Breast epithelium (tissue), 4 donors: ENCODE measurements around the gene NEDD4L. TPM values are rescaled to one million over a fixed set of nuclear protein-coding genes. Genes with fewer than 3 reads are reported as not detected.
A peak's percentile ranks its signal among the peaks of the same experiment; 100 is the strongest.

Experiments used
- DNase-seq, 2 donors: peaks; one replicate each; pipeline ENCODE4 v3.0.0-alpha.2; 2019; ENCODE audit warnings: low spot score in 2 of 2
- H3K27ac ChIP-seq, 2 donors: fragments of 200-600 bp; sonication (generic) in 1 of 2; one replicate each; pipeline ENCODE4 v1.5.1; 2016 to 2019; ENCODE audit warnings: mild to moderate bottlenecking in 1 of 2
- H3K27me3 ChIP-seq, 2 donors: fragments of 200-600 bp; sonication (generic) in 1 of 2; one replicate each; pipeline versions ENCODE4 v1.5.1 to v1.6.0; 2017 to 2019; ENCODE audit warnings: control low read depth in 1 of 2, mild to moderate bottlenecking in 1 of 2
- H3K36me3 ChIP-seq: fragments of 200-600 bp; one replicate; pipeline ENCODE4 v1.5.1; 2019
- H3K4me1 ChIP-seq, 2 donors: fragments of 200-600 bp; sonication (generic); one replicate each; pipeline ENCODE4 v1.5.1; 2016 to 2019; ENCODE audit warnings: control low read depth in 1 of 2
- H3K4me3 ChIP-seq, 3 donors: fragments of 200-600 bp; sonication (generic); 1 replicate in 2 of 3; 2 replicates in 1 of 3; pipeline ENCODE4 v1.5.1; 2016 to 2019; ENCODE audit warnings: mild to moderate bottlenecking in 3 of 3, moderate library complexity in 2 of 3
- H3K9me3 ChIP-seq, 2 donors: fragments of 200-600 bp; sonication (generic) in 1 of 2; one replicate each; pipeline ENCODE4 v1.5.1; 2016 to 2019; ENCODE audit warnings: control low read depth in 1 of 2
- CTCF ChIP-seq, 3 donors: fragments of 450-650 bp; IDR thresholded peaks; one replicate each; pipeline ENCODE4 v1.5.1; 2016 to 2017; ENCODE audit warnings: antibody characterized with exemption in 3 of 3, mild to moderate bottlenecking in 3 of 3, moderate library complexity in 3 of 3
- POLR2A ChIP-seq: fragments of 450-650 bp; IDR thresholded peaks from one replicate; pipeline ENCODE4 v1.6.1; 2016; ENCODE audit warnings: antibody characterized with exemption, mild to moderate bottlenecking, moderate library complexity
- POLR2AphosphoS5 ChIP-seq, 3 donors: sonication (generic); formaldehyde crosslinking; IDR thresholded peaks; one replicate each; pipeline ENCODE4 v1.6.1; 2017; ENCODE audit warnings: antibody characterized with exemption in 3 of 3
- intact Hi-C: fragments of 100-400 bp; cut with DNase I; formaldehyde crosslinking; loops from one replicate; pipeline ENCODE4 v1.15.1; 2023; ENCODE audit warnings: low total_unique reads
- total RNA-seq, 3 donors: library from RNA; depleted of rRNA; stranded (reverse); fragments of >200 nt; gene quantifications; one replicate each; pipeline ENCODE4 v1.1.0, GENCODE V29; 2016

NEDD4L gene
- total RNA-seq, 3 donors from 2014 or later = 26.2 to 162 (median 106) TPM

- no peaks in the 10 kb centered on the region for H3K9me3 ChIP-seq
- no peaks in the 10 kb centered on the region for H3K4me1 ChIP-seq
- TF ChIP-seq POLR2A = no peak
- no peak for TF ChIP-seq CTCF (IDR thresholded peaks at IDR 0.05)
- no peak for TF ChIP-seq POLR2AphosphoS5 (IDR thresholded peaks at IDR 0.05)
- H3K27ac ChIP-seq = peak overlapping the region in 1 of 2 donors; percentile 43
- intact Hi-C loops = no loop called here
- no peak overlapping the region for H3K4me3 ChIP-seq
- DNase-seq = no peak
- H3K27me3 ChIP-seq = no peaks in the 10 kb centered on the region
- no peaks in the 10 kb centered on the region for H3K36me3 ChIP-seq
Measured at GRCh38 chr18:58208207-58208932, 164.3 kb downstream of the NEDD4L start.

DNA sequence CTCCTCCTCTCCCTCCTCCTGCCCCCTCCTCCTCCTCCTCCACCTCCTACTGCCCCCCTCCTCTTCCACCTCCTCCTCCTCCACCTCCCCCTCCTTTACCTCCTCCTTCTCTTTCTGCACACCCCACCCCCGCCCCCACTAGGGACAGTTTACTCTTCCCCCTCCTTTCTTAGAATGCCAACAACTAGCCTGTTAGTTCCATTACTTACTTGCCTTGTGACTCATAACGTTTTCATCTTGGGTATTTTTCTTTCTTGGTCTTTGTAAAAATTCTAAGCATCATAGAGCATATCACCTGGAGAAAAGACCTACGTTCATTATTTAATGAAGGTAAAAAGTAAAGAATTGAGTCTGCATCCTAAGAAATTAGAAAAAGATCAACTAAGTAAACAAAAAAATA, 165.3 kb downstream of the NEDD4L start:
- H3K36me3 ChIP-seq = no peaks in the 10 kb centered on the region
- DNase-seq = no peak
- intact Hi-C loops = no loop called here
- H3K4me1 ChIP-seq = no peaks in the 10 kb centered on the region
- no peaks in the 10 kb centered on the region for H3K9me3 ChIP-seq
- no peak overlapping the region for H3K4me3 ChIP-seq
- TF ChIP-seq POLR2AphosphoS5 (IDR thresholded peaks at IDR 0.05) = no peak
- TF ChIP-seq POLR2A = no peak
- TF ChIP-seq CTCF (IDR thresholded peaks at IDR 0.05) = no peak
- no peak overlapping the region for H3K27ac ChIP-seq
- H3K27me3 ChIP-seq = no peaks in the 10 kb centered on the region

- intact Hi-C loops = no loop called here
- H3K4me1 ChIP-seq = no peaks in the 10 kb centered on the region
- no peak overlapping the region for H3K4me3 ChIP-seq
- no peak for DNase-seq
- no peaks in the 10 kb centered on the region for H3K36me3 ChIP-seq
- no peaks in the 10 kb centered on the region for H3K27me3 ChIP-seq
- no peak for TF ChIP-seq POLR2A
- no peak for TF ChIP-seq CTCF (IDR thresholded peaks at IDR 0.05)
- TF ChIP-seq POLR2AphosphoS5 (IDR thresholded peaks at IDR 0.05) = no peak
- H3K9me3 ChIP-seq = no peaks in the 10 kb centered on the region
- H3K27ac ChIP-seq = peak overlapping the region; percentile 57 to 74
Measured at GRCh38 chr18:58211510-58211909, 167.5 kb downstream of the NEDD4L start.

- TF ChIP-seq POLR2A (no peak), CTCF (IDR thresholded peaks at IDR 0.05) (no peak)
- H3K27ac ChIP-seq = peak overlapping the region; percentile 22 to 74
- H3K36me3 ChIP-seq = no peaks in the 10 kb centered on the region
- H3K4me3 ChIP-seq = no peak overlapping the region
- no peaks in the 10 kb centered on the region for H3K4me1 ChIP-seq
- no peaks in the 10 kb centered on the region for H3K9me3 ChIP-seq
- H3K27me3 ChIP-seq = no peaks in the 10 kb centered on the region
- no peak for DNase-seq
- intact Hi-C loops = no loop called here
Measured at GRCh38 chr18:58212274-58212673, 168.2 kb downstream of the NEDD4L start.

- peak overlapping the region; percentile 39 to 76 for H3K27ac ChIP-seq
- no peak for DNase-seq
- H3K27me3 ChIP-seq = no peaks in the 10 kb centered on the region
- no peaks in the 10 kb centered on the region for H3K36me3 ChIP-seq
- TF ChIP-seq CTCF (IDR thresholded peaks at IDR 0.05) = no peak
- TF ChIP-seq POLR2AphosphoS5 (IDR thresholded peaks at IDR 0.05) = no peak
- no peak for TF ChIP-seq POLR2A
- H3K9me3 ChIP-seq = no peaks in the 10 kb centered on the region
- no peak overlapping the region for H3K4me3 ChIP-seq
- H3K4me1 ChIP-seq = no peaks in the 10 kb centered on the region
- intact Hi-C loops = no loop called here
Measured at GRCh38 chr18:58213440-58213839, 169.4 kb downstream of the NEDD4L start.
